T47D (cell line): Measurements from ENCODE around the gene OLFML2B.
"Not testable (repeated sequence)": the region's sequence is repeated elsewhere in the genome, so short reads cannot be mapped to it uniquely, and the experiment has no call there.

Experiments used
- DNase-seq, 2 experiments: peaks; one replicate each; pipeline versions ENCODE4 v3.0.0 to v3.0.0-alpha.2; 2011 to 2012; ENCODE audit warnings: low read depth in 1 of 2, low spot score in 1 of 2
- JUND ChIP-seq: IDR thresholded peaks from 2 replicates; pipeline ENCODE4 v1.6.1; 2012; ENCODE audit warnings: low read depth
- in situ Hi-C: cut with HindIII; loops from 2 replicates; pipeline ENCODE4 v1.10.0; 2016; ENCODE audit warnings: low sequenced_read_pairs, low pct_unique_long_range_greater_than_20kb

The OLFML2B gene

GRCh38 chr1:162028726-162029125 lies 5.1 kb upstream of the OLFML2B start:
- in situ Hi-C loops, result no loop called here
- DNase-seq, result no peak
- TF ChIP-seq JUND, result no peak

- in situ Hi-C loops, result no loop called here
- no peak for TF ChIP-seq JUND
Observed at GRCh38 chr1:162026881-162027280, 3.2 kb upstream of the OLFML2B start.

DNA sequence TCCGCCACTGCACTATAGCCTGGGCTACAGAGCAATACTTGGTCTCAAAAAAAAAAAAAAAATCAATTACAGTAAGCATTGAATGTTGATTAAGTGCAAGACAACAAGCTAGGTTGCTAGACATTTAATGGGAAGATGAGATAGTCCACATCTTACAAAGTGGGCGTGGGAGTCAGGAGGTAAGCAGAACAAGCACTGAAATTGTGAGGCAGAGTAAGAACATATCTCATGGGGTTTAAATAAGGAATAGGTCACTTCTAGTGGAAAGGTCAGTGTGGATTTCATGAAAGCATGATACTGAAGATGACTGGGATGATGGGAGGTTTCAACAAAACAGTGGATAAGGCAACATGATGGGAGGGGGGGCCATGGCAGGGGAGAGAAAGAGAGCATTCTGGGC lies 1.9 kb upstream of the OLFML2B start:
- in situ Hi-C loops, result no loop called here

More at GRCh38 chr1:162026881-162027280, 3.2 kb upstream of the OLFML2B start:
- no peak for DNase-seq

DNA sequence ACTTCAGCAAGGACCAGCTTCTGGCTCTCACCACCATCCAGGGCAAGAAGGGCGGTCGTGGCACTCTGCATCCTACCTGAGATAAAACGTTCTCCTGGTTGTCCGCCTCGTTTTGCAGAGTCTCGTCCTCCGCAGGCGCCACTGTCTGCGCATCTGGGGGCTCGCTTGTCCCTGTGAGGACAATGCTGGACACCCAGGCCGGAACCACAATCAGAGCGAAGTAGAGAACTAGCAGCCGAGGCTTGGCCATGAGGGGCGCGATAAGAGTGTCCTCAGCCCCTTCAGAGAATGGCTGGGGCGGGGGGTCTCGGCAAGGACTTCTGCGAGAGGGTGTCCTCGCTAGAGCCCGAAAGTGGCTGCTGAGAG lies 505 bp downstream of the OLFML2B start:
- in situ Hi-C loops, result no loop called here
- no peak for TF ChIP-seq JUND
- no peak for DNase-seq

More for the DNA sequence above, 1.9 kb upstream of the OLFML2B start:
- no peak for DNase-seq
- TF ChIP-seq JUND, result no peak

GRCh38 chr1:162022626-162023025 lies 1.0 kb downstream of the OLFML2B start:
- no peak for TF ChIP-seq JUND
- in situ Hi-C loops, result no loop called here
- DNase-seq, result no peak

DNA sequence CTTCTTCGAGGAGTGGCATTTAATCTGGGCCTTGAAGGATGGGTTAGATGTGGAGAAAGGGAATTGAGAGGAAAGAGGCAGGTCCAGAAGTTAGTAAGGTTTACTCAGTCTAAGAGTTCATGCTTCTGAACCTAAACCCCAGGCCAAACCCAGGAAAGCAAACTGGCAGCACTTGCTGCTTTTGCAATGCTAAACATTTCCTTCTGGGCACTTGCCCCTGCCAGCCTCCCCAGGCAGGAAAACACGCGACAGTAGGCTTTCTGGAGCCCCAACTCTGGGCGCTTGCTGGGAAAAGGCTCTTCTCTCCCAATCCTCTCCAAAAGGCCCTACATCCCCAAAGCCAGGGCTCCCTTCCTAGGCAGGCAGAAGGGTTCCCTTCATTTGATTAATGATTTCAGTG lies 2.5 kb downstream of the OLFML2B start:
- no peak for TF ChIP-seq JUND
- DNase-seq, result no peak
- in situ Hi-C loops, result no loop called here

DNA sequence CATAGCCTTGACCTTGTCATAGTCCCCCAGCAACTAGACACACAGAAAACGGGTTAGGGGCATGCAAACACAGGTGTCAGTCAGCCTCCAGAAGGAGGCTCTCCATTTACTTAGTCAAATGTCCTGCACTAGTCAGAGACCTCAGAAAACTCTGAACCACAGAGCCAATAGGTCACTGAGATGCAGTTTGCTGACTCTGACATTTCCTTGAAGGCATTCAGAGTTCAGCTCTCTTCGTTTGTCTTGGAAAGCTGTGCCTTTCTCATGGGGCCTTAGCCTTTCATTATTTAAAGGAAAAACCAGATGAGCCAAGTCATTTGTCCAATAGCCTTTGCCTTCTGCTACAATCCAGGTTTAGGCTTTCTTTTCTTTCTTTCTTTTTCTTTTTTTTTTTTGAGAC lies 3.5 kb downstream of the OLFML2B start:
- in situ Hi-C loops, result no loop called here
- DNase-seq, result no peak
- TF ChIP-seq JUND, result no peak

DNA sequence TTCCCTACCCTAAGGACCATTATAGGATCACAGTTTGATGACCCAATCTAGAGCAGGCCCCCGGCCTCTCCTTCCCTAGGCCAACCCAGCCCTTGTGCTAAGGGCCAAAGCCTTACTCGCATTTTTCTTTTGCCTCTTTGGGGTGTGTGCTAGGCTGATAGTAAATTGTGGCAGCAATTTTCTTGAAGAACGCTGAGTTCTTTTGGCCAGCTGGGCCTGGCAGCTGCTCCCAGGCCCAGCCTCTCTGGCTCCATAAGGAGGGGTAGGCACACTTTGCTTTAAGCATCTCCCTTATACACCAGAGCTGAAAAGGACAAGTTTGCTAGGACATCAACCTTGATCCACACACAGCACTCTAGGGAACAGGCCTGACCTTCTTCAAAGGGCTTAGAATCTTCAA lies 4.2 kb downstream of the OLFML2B start:
- TF ChIP-seq JUND, result no peak
- in situ Hi-C loops, result no loop called here
- no peak for DNase-seq

DNA sequence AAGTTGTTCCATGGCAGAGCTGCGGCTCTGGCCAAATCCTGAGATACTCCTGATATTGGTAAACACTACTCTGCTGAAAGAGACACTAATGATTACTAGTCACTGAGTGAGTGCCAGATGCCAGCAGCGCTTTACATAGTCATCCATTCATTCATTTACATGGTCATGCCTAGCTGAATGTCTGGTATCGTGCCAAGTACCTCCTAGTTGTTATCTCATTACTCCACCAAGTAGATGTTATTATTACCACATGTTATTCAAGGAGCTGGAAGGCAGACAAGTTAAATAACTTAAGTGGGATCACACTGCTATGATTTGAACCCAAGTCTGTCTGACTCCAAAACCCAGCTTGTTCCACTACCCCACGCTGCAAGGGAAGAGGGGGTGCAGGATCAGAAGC lies 4.7 kb downstream of the OLFML2B start:
- no peak for DNase-seq
- no peak for TF ChIP-seq JUND
- in situ Hi-C loops, result no loop called here

GRCh38 chr1:162018418-162018817 lies 5.3 kb downstream of the OLFML2B start:
- in situ Hi-C loops, result no loop called here
- no peak for DNase-seq
- TF ChIP-seq JUND, result no peak

- DNase-seq, in situ Hi-C loops: not testable (repeated sequence)
Observed at GRCh38 chr1:162017791-162018190, 5.9 kb downstream of the OLFML2B start.

GRCh38 chr1:162016631-162017030 lies 7.0 kb downstream of the OLFML2B start:
- no peak for TF ChIP-seq JUND
- no peak for DNase-seq
- in situ Hi-C loops, result no loop called here

DNA sequence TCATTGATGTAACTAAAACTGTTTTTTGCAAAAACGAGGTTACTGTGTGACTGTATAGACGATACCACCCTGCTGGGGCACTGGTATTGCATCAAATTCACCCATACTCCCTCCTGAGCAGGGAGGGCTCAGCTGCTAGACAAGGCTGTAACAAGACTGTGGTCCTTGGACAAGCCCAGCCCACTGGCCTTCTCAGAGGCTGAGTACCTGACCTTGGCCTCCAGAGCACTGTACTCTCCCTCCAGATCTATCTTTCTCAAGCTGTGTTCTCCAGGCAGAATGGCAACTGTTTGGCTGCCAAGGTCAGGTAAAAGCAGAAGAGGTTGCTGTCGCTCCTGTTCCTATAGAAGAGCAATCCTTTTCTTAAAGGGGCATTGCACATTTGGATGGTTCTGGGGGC lies 8.5 kb downstream of the OLFML2B start:
- no peak for TF ChIP-seq JUND
- in situ Hi-C loops, result no loop called here
- DNase-seq, result no peak

DNA sequence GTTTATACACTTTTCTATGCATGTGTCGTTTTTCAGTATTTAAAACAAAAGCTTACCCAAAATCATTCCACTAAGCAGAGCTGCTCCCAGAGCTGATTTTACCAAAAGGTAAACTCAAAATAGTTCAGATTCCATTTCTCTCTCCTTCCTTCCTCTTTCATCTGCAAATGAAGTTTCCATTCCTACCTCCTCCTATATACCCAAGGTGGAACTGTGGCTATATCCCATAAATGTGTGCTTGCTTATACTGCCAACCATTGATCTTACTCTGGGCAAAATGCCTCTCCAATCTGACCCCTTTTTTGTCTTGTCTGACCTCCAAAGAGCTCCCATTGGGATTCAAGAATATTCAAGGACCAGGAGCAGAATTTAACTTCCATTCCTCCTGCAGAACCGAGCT lies 9.5 kb downstream of the OLFML2B start:
- in situ Hi-C loops, result no loop called here
- no peak for TF ChIP-seq JUND

DNA sequence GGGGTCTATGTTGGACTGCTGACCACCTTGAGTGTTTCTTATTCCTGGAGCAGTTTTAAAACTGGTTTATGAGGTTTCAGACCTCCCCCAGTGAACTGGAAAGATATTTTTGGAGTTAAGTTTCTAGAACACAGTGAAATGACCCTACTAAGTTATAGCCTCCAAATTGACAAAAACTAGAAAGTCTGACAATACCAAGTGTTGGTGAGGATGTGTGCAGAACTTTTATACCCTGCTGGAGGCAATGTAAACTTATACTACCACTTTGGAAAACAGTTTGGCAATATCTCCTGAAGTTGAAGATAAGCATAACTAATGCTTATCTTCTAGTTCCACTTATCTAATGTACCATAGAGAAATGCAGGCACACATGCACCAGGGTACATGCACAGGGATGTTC lies 10.4 kb downstream of the OLFML2B start:
- DNase-seq, result no peak
- no peak for TF ChIP-seq JUND
- in situ Hi-C loops, result no loop called here

More for the DNA sequence above, 9.5 kb downstream of the OLFML2B start:
- DNase-seq, result no peak
